ENCODE measurements around the gene SEC22C.

GRCh38 chr3:42520906-42521305, 60.9 kb downstream of the SEC22C start:
- no peak for TF ChIP-seq REST (IDR thresholded peaks at IDR 0.05; ENCODE audit: borderline replicate concordance)
- TF ChIP-seq CTCF (IDR thresholded peaks at IDR 0.05; ENCODE audit: poor library complexity, severe bottlenecking) = no peak
- no peak for TF ChIP-seq EZH2 (IDR thresholded peaks at IDR 0.05; ENCODE audit: borderline replicate concordance, insufficient read depth, low read length, poor library complexity, severe bottlenecking)
- no peak for TF ChIP-seq TAF1 (IDR thresholded peaks at IDR 0.05; ENCODE audit: low read depth)
